Effector CD4-positive, alpha-beta T cell (primary cell): ENCODE results near the gene WSB1.
"Not testable (repeated sequence)": the region's sequence is repeated elsewhere in the genome, so short reads cannot be mapped to it uniquely, and the experiment has no call there.

Experiments
- DNase-seq: peaks from one replicate; pipeline ENCODE4 v3.0.0-alpha.2; 2020
- total RNA-seq: gene quantifications from one replicate; lab custom pipeline; 2026; lab: John Stamatoyannopoulos, UW

Gene WSB1
- total RNA-seq, result 265 reads per million, percentile 94 among the genes with 10 or more reads in this experiment

- DNase-seq, result peak; percentile 90
Measured at GRCh38 chr17:27293898-27294688, at the start of gene WSB1. Gene WSB1, plus strand, starts transcription at chr17:27294114. Its CDS starts 282 bp downstream, at chr17:27294396.

GRCh38 chr17:27244491-27245223, 49.3 kb upstream of the WSB1 start:
- DNase-seq, result no peak

- DNase-seq, result peak; percentile 8
Measured at GRCh38 chr17:27245230-27245696, 48.7 kb upstream of the WSB1 start.

GRCh38 chr17:27246537-27246936, 47.4 kb upstream of the WSB1 start:
- no peak for DNase-seq

- DNase-seq, result no peak
Measured at GRCh38 chr17:27247071-27247957, 46.6 kb upstream of the WSB1 start.

- DNase-seq, result no peak
Measured at GRCh38 chr17:27247958-27248342, 46.0 kb upstream of the WSB1 start.

GRCh38 chr17:27250791-27251190, 43.1 kb upstream of the WSB1 start:
- DNase-seq, result not testable (repeated sequence)

- not testable (repeated sequence) for DNase-seq
Measured at GRCh38 chr17:27254802-27255201, 39.1 kb upstream of the WSB1 start.

GRCh38 chr17:27256225-27257030, 37.5 kb upstream of the WSB1 start:
- no peak for DNase-seq

GRCh38 chr17:27257031-27257357, 36.9 kb upstream of the WSB1 start:
- no peak for DNase-seq

GRCh38 chr17:27259356-27259755, 34.6 kb upstream of the WSB1 start:
- DNase-seq, result no peak

- DNase-seq, result no peak
Measured at GRCh38 chr17:27263386-27263785, 30.5 kb upstream of the WSB1 start.

- no peak for DNase-seq
Measured at GRCh38 chr17:27264068-27264812, 29.7 kb upstream of the WSB1 start.

GRCh38 chr17:27265333-27265732, 28.6 kb upstream of the WSB1 start:
- no peak for DNase-seq

GRCh38 chr17:27266228-27266627, 27.7 kb upstream of the WSB1 start:
- DNase-seq, result no peak

- no peak for DNase-seq
Measured at GRCh38 chr17:27268394-27269085, 25.4 kb upstream of the WSB1 start.

GRCh38 chr17:27269201-27269600, 24.7 kb upstream of the WSB1 start:
- no peak for DNase-seq

GRCh38 chr17:27269974-27270373, 23.9 kb upstream of the WSB1 start:
- no peak for DNase-seq

- no peak for DNase-seq
Measured at GRCh38 chr17:27276653-27277156, 17.2 kb upstream of the WSB1 start.

GRCh38 chr17:27279132-27279531, 14.8 kb upstream of the WSB1 start:
- DNase-seq, result not testable (repeated sequence)

- no peak for DNase-seq
Measured at GRCh38 chr17:27280527-27280926, 13.4 kb upstream of the WSB1 start.
